GM18520 (cell line): ENCODE data around the gene KIF3C.
"Not testable (repeated sequence)": the region's sequence is repeated elsewhere in the genome, so short reads cannot be mapped to it uniquely, and the experiment has no call there.

Experiments
- ATAC-seq: cut with Tn5 transposase; IDR thresholded peaks from one replicate; pipeline ENCODE4 v1.9.1; 2021; ENCODE audit not compliant: unreplicated experiment

Gene KIF3C

DNA sequence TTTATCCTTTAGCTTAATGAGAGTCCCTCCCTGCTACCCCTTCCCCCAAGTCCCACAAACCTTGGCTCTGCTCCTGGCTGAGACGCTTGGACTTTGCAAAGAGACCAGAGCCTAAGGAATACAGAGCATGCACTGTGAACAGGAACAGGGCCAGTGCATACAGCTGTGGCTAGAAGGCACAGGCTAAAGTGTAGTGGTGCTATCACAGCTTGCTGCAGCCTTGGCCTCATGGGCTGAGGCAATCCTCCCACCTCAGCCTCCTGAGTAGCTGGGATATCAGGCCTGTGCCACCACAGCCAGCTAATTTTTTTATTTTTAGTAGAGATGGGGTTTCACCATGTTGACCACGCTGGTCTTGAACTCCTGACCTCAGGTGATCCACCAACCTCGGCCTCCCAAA lies 64.5 kb downstream of the KIF3C start:
- no peak for ATAC-seq

DNA sequence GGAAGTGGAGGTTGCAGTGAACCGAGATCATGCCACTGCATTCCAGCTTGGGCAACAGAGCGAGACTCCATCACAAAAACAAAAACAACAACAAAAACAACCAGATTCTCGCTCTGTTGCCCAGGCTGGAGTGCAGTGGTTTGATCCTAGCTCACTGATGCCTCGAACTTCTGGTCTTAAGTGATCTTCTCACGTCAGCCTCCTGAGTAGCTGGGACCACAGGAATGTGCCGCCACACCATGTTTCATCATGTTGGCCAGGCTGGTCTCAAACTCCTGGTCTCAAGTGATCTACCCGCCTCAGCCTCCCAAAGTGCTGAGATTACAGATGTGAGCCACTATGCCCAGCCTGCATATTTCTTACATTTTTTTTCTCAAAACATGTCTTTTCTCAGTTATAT lies 64.9 kb downstream of the KIF3C start:
- not testable (repeated sequence) for ATAC-seq

DNA sequence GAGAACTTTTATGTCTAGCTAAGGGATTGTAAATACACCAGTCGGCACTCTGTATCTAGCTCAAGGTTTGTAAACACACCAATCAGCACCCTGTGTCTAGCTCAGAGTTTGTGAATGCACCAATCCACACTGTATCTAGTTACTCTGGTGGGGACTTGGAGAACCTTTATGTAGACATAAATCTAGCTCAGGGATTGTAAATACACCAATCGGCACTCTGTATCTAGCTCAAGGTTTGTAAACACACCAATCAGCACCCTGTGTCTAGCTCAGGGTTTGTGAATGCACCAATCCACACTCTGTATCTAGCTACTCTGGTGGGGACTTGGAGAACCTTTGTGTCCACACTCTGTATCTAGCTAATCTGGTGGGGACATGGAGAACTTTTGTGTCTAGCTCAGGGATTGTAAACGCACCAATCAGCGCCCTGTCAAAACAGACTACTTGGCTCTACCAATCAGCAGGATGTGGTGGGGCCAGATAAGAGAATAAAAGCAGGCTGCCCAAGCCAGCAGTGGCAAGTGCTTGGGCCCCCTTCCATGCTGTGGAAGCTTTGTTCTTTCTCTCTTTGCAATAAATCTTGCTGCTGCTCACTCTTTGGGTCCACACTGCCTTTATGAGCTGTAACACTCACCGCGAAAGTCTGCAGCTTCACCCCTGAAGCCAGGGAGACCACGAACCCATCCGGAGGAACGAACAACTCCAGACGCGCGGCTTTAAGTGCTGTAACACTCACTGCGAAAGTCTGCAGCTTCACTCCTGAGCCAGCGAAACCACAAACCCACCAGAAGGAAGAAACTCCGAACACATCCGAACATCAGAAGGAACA lies 66.1 kb downstream of the KIF3C start:
- not testable (repeated sequence) for ATAC-seq

DNA sequence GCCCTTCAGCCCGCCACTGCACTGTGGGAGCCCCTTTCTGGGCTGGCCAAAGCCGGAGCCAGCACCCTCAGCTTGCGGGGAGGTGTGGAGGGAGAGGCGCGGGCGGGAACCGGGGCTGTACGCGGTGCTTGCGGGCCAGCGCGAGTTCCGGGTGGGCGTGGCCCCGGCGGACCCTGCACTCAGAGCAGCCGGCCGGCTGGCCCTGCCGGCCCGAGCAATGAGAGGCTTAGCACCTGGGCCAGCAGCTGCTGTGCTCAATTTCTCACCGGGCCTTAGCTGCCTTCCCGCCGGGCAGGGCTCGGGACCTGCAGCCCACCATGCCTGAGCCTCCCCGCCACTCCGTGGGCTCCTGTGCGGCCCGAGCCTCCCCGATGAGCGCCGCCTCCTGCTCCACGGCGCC lies 66.9 kb downstream of the KIF3C start:
- ATAC-seq: not testable (repeated sequence)

DNA sequence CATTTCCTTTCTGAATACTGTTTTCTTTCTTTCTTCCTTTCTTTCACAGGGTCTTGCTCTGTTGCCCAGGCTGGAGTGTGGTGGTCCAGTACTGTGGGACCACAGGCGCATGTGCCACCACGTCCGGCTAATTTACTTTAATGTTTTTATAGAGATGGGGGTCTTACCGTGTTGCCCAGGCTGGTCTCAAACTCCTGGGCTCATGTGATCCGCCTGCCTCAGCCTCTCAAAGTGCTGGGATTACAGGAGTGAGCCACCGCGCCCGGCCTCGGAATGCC lies 68.7 kb downstream of the KIF3C start:
- not testable (repeated sequence) for ATAC-seq

DNA sequence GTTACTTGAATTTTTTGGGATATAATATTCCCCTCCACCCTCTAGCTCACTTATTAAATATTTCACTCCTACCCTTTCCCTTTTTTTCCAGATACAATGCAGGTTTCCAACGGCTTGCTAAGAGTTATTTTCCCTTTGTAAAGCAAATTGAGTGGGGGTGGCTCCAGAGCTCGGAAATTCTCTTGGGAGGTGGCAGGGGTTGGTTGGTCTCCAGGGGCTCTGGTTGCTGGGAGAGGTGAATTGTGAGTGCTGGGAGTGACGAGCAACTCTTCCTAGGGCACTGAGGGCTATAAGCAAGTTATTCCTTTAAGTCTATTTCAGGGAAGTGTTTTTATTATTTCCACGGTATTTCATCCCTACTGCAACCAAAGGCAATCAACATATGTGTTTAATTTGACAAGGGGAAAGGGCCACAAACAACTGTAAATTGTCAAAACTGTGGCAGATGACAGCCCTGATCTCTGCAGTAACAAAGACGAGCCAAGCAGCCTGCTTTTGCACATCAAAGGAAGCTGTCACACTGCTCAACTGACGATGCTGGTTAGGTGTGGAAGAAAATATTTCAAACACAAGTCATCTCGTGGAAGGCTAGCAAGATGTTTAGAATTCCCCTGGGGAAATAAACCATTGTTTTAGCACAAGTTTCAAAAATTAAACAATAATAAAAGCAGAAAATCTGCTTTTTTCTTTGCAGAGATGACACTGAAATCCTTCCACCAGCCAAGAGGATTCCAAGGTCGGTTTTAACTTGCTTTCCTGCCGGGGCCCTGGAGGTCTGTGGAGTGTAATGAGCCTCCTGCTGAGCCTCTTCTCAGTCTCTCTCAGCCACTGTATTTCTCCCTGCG lies 69.2 kb downstream of the KIF3C start:
- ATAC-seq: no peak

DNA sequence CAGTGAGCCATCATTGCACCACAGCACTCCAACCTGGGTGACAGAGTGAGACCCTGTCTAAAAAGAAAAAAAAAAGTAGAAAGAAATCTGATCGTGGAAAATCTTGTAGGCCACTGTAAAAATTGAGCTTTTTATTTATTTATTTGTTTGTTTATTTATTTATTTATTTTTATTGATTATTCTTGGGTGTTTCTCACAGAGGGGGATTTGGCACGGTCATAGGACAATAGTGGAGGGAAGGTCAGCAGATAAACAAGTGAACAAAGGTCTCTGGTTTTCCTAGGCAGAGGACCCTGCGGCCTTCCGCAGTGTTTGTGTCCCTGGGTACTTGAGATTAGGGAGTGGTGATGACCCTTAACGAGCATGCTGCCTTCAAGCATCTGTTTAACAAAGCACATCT lies 72.7 kb downstream of the KIF3C start:
- ATAC-seq: not testable (repeated sequence)

DNA sequence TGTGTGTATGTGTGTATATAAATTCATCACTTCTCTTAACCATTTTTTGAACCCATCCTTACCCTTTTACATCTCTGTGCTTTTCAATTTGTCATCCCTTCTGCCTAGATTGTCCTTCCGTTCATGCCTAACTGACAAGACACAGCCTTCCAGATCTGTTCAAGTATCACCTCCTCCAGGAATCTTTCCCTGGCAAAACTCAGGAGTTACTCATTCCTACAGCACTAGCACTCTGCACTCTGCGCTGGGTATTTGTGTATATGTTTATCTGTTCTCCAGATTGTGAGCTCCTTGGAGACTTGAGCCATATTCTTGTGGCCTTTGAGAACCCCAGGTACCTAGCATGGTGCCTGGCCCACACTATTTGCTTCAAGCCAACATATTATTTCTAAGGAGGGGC lies 77.2 kb downstream of the KIF3C start:
- no peak for ATAC-seq

DNA sequence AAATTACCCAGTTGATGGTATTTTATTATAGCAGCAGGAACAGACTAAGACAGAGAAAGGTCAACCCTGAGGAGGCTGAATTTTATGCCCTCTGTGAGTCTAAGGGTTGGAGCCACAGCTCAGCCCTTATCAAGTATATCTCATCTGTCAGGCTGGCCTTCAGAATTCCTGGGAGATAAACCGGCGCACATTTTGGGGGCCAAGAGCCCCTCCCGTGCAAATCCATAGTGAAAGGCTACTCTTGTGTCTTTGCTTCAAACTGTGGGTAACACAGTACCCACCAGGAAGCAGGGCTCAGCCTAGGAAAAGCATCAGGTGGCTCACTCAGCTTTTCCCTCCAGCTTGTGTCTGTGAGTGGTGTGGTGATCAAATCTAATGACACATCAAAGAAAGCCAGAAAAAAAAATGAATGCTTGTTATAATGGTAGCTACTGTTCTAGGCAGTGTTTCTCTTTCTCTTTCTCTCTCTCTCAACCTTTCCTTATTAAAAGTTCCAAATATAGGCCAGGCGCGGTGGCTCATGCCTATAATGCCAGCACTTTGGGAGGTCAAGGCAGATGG lies 79.0 kb downstream of the KIF3C start:
- ATAC-seq: no peak

DNA sequence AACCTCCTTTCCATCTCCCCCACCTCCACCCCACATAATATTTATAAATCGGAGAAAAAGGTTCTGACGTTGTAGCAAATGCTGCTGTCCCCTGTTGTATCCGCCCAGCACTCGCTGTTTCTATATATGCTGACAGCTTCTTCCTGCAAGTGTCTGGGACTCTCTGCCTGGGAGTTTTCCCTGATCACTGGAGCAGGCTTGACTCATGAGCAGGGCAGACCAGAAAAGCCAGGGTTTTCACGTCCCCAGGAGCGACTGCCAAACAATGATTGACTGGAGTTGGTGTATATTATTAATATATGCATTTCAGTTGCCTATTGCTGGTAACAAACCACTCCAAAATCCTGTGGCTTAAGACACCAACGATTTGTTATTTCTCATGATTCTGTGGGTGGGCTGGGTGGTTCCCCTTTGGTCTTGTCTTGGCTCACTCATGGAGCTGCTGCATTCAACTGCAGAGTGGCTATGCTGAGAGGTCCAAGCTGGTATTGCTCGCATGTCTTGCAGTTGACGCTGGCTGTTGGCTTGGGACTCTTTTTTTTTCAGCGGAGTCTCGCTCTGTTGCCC lies 82.8 kb downstream of the KIF3C start:
- ATAC-seq: no peak

DNA sequence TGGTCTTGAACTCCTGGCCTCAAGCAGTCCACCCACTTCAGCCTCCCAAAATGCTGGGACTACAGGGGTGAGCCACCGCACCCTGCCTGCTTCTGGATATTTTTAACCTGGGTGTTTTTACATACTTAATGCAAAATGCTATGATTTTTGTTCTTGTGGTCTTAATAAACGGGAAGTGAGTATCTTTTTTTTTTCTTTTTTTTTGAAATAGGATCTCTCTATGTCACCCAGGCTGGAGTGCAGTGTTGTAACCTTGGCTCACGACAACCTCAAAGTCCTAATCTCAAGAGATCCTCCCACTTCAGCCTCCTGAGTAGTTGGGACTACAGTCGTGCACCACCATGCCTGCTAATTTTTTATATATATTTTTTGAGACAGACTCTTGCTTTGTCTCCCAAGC lies 84.8 kb downstream of the KIF3C start:
- no peak for ATAC-seq

DNA sequence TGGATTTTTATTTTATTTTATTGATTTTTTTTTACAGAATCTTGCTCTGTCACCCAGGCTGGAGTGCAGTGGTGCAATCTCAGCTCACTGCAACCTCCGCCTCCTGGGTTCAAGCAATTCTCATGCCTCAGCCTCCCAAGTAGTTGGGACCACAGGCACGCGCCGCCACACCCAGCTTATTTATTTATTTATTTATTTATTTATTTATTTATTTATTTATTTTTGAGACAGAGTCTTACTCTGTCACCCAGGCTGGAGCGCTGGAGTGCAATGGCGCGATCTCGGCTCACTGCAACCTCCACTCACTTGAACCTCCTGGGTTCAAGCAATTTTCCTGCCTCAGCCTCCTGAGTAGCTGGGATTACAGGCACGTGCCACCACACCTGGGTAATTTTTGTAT lies 86.0 kb downstream of the KIF3C start:
- ATAC-seq: not testable (repeated sequence)

DNA sequence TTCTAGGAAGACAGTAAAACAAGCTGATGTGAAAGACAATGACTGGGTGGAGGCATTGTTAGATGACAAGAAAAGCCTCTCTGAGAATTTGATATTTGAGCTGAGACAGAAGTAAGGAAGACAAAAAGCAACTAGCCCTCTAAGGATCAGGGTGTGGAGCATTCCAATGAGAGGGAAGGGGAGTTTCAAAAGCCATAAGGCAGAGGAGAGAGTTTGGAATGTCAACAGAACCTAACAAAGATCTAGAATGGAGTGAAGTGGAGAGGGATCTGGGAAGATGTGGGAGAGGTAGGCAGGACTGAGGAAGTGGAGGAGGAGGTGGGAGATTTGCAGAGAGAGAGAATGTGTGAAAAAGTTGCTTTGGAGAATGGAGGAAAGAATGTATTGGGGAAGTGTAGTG lies 86.7 kb downstream of the KIF3C start:
- ATAC-seq: no peak

DNA sequence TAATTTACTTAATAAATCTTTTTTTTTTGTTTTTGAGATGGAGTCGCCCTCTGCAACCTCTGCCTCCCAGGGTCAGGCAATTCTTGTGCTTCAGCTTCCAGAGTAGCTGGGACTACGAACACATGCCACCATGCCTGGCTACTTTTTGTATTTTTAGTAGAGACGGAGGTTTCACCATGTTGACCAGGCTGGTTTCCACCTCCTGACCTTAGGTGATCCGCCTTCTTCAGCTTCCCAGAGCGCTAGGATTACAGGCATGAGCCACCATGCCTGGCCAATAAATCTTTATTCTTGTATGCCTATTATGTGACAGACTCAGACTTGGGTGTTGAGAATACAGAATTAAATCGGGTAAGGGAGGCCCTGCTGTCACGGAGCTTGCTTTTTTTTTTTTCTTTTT lies 87.3 kb downstream of the KIF3C start:
- no peak for ATAC-seq

DNA sequence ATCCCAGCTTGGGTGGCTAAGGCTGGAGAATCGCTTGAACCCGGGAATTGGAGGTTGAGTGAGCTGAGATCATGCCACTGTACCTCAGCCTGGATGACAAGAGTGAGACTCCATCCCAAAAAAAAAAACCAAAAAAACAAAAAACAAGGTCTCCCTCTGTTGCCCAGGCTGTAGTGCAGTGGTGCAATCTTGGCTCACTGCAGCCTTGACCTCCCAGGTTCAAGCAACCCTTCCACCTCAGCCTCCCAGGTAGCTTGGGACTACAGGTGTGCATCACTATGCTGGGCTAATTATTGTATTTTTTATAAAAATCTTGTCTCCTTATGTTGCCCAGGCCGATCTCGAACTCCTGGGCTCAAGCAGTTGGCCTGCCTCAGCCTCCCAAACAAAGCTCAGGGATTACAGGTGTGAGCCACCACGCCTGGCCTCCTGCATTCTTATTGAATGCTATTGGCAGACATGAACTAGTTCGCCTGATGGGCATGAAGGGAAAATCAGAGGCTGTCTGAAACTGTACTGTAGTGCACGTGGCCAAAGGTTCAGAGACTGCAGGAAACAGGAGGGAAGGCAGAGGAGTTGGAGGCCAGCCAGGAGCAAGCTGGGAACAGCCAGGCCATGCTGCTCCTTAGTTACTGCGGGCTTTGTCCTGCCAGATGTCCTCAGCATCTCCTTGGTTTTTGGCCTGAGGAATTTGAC lies 88.0 kb downstream of the KIF3C start:
- no peak for ATAC-seq

DNA sequence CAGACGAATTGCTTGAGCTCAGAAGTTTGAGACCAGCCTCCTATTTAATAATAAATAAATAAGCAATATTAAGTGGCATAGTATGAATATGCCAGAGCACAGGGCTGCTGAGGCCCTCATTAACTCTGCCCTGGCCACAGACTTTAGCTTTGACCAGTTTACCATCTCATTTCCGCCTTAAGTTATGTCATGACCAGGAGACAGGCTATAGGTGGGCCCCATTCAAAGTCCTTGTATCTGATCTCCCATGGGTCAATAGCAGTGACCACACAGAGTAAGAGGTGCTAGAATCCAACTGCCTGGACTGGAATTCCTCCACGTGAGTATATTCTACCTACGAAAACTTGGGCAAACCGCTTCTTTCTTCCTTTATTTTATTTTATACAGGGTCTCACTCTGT lies 90.6 kb downstream of the KIF3C start:
- ATAC-seq: no peak

DNA sequence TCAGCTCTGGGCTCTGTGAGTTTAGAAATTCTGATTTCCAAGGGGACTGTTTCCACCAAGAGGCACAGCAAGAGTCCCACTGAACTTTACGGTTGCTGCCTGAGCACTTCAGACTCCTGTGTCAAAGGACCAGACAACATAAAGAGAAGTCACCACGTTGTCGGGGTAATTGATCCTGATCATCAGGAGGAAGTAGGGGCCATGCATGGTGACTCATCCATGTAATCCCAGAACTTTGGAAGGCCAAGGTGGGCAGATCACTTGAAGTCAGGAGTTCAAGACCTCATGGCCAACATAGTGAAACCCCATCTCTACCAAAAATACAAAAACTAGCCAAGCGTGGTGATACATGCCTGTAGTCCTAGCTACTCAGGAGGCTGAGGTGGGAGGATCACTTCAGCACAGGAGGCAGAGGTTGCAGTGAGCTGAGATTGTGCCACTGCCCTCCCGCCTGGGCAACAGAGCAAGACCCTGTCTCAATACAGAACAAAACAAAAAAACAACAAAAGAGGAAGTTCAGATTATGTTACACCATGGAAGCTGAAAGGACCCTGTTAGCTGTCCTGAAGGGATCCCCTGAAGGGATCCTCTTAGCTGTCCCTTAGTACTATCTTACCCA lies 94.6 kb downstream of the KIF3C start:
- ATAC-seq: no peak

DNA sequence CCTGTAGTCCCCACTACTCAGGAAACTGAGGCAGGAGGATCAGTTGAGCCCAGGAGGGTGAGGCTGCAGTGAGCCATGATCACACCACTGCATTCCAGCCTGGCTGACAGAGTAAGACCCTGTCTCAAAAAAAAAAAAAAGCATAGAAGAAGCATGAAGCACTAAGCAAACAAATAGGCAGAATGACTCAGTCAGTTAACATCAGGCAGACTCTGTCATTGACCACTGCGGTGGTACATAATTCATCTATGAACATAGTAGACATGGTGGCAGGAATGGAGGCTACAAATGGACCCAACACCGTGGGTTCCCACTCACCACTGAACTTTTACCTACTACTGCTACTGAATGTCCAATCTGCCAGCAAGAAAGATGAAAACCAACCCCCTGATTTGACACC lies 96.4 kb downstream of the KIF3C start:
- no peak for ATAC-seq

DNA sequence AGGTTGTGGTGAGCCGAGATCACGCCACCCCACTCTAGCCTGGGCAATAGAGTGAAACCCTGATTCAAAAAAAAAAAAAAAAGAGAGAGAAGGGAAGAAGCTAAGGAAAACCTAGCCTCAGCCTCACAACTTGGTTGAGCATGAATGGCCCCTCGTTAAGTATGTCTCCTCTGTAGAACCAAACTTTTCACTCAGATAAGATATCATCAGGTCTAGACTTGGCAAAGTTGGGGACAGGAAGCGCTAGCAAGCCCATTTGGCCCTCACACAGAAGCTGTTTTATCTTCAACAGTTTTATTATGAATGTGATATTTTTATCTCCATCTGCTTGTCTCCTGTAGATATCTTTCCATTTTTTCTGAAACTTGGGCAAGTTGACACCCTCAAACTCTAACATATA lies 100.5 kb downstream of the KIF3C start:
- no peak for ATAC-seq

DNA sequence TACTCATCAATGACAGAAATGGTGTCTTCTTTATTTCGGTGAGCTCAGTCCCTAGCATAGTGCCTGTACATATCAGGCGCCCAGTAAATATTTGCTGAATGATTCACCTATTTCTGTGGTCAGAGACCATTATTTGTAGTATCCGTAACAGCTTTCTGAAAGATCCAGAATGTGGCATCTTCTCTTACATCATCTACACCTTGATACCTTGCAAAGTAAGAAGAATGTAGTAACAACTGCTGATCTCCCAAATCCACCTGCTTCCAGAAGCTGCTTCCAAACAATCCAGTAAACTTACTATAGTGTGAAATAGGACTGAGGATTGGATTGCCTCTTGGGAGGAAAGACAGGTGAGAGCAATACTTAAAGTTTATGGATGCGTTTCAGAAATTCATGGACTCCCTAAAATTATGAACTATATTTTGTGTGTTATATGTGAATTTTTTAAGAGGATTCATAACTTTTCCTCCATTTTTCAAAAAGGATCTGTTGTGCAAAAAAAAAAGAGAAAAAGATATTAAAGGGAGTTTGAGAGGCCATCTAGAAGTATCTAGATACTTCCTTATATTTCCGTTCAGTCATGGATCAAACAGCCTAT lies 103.1 kb downstream of the KIF3C start:
- ATAC-seq: no peak
